Suprapubic skin (tissue), 3 donors: Measurements from ENCODE around the gene DRD4.

ENCODE experiments used
- EP300 ChIP-seq: sonication (generic); formaldehyde crosslinking; IDR thresholded peaks from one replicate; pipeline ENCODE4 v1.6.1; 2017; ENCODE audit warnings: antibody characterized with exemption
- TF ChIP-seq, protein P1 (sequence below), 2 donors: fragments of 200-600 bp in 1 of 2; fragments of 450-650 bp in 1 of 2; sonication (generic) in 1 of 2; IDR thresholded peaks; one replicate each; pipeline ENCODE4 v1.5.1; 2016 to 2019; ENCODE audit warnings: antibody characterized with exemption in 2 of 2, mild to moderate bottlenecking in 1 of 2, moderate library complexity in 1 of 2

DNA sequence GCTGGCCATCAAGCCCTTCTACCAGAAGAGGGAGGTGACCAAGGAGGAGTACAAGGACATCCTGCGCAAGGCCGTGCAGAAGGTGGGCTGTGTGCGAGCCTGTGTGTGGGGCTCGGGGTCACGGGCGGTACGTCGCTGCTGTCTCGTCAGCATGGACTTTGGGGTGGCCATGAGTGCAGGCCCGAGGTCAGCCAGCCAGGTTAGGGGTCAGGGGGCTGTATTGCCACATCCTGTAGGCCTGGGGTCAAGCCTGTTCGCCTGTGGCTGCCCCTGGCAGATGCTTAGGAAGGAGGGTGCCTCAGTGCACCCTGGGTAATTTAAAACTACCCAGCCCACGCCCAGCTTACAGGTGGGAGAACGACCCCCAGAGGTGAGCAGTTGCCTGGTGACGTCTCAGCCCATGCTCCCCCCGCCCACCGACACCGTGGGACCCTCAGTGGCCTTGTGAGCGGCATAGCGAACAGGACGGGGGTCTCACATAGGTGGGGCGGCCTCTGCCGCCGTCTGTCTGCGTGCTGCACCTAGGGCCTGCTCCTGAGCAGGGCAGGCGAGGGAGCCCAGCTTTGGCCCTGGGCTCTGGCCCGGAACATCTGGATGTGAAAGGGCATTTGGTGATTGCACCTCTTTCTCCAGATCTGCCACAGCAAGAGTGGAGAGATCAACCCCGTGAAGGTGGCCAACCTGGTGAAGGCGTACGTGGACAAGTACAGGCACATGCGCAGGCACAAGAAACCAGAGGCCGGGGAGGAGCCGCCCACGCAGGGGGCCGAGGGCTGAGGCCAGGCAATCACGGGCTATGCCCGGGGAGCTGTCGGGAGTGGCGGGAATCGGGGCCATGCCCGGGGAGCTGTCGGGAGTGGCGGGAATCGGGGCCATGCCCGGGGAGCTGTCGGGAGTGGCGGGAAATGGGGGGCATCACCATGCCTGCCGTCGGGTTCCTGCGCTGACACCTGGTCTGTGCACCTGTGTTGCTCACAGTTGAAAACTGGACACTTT, 25.8 kb upstream of the DRD4 start:
- TF ChIP-seq, protein P1, sequence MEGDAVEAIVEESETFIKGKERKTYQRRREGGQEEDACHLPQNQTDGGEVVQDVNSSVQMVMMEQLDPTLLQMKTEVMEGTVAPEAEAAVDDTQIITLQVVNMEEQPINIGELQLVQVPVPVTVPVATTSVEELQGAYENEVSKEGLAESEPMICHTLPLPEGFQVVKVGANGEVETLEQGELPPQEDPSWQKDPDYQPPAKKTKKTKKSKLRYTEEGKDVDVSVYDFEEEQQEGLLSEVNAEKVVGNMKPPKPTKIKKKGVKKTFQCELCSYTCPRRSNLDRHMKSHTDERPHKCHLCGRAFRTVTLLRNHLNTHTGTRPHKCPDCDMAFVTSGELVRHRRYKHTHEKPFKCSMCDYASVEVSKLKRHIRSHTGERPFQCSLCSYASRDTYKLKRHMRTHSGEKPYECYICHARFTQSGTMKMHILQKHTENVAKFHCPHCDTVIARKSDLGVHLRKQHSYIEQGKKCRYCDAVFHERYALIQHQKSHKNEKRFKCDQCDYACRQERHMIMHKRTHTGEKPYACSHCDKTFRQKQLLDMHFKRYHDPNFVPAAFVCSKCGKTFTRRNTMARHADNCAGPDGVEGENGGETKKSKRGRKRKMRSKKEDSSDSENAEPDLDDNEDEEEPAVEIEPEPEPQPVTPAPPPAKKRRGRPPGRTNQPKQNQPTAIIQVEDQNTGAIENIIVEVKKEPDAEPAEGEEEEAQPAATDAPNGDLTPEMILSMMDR (IDR thresholded peaks at IDR 0.05): no peak
- no peak for TF ChIP-seq EP300
